H1 (cell line): ENCODE data around the gene PPP3CB. TPM values are rescaled to one million over a fixed set of nuclear protein-coding genes. Genes with fewer than 3 reads are reported as not detected.

Source experiments
- BACH1 ChIP-seq: IDR thresholded peaks from 2 replicates; pipeline ENCODE4 v1.6.1; 2012; ENCODE audit warnings: low read length, improper control_type of control experiment
- SIX5 ChIP-seq: IDR thresholded peaks from 2 replicates; pipeline ENCODE4 v1.6.1; 2011; ENCODE audit warnings: mild to moderate bottlenecking, low read depth, low read length
- polyA plus RNA-seq, 7 experiments: library from polyadenylated mRNA; depleted of rRNA in 3 of 7; stranded (reverse) in 5 of 7; unstranded in 2 of 7; fragments of >200 nt in 5 of 7; fragments of 200-250 nt in 2 of 7; gene quantifications; 1 replicate in 5 of 7; 2 replicates in 1 of 7; 4 replicates in 1 of 7; pipeline versions ENCODE4 v1.2.1 to v1.2.3, GENCODE V29; 2011 to 2013; ENCODE audit warnings: missing spikeins in 2 of 7, mixed read lengths in 2 of 7
- total RNA-seq: library from RNA; stranded (reverse); fragmentation: NEBNext Ultra II Directional; extraction: Animal tissue kit (Norgen Biotek cat#: 25700); gene quantifications from 2 replicates; pipeline ENCODE4 v1.2.1, GENCODE V29; 2021

Gene PPP3CB
- total and polyA plus RNA-seq, 2 of the 8 experiments (the other 6 are each of a cell fraction or from before 2014, with no cell fraction given) = 10.5 to 36.3 TPM

- no peak for TF ChIP-seq BACH1
- no peak for TF ChIP-seq SIX5
- TF ChIP-seq, all 59 proteins: peak for 0
These were observed 89.0 kb downstream of the PPP3CB start (continued) for GRCh38 chr10:73406846-73407245.
